CD14-positive monocyte (primary cell): Measurements from ENCODE around the gene WWOX. TPM values are rescaled to one million over a fixed set of nuclear protein-coding genes. Genes with fewer than 3 reads are reported as not detected.
A peak's percentile ranks its signal among the peaks of the same experiment; 100 is the strongest.

Source experiments
- DNase-seq, 3 donors: peaks; one replicate each; pipeline ENCODE4 v3.0.0-alpha.2; 2011 to 2022
- H2AFZ ChIP-seq: 2 replicates; pipeline ENCODE4 v1.6.0; 2012; ENCODE audit warnings: mild to moderate bottlenecking, low read depth, low read length, inconsistent platforms; ENCODE audit not compliant: insufficient read depth, poor library complexity, severe bottlenecking
- H3K27ac ChIP-seq, 2 donors: 1 replicate in 1 of 2; 2 replicates in 1 of 2; pipeline ENCODE4 v1.5.1; 2012 to 2013; ENCODE audit warnings: low read length in 2 of 2, control low read depth in 1 of 2, inconsistent platforms in 1 of 2, low read depth in 1 of 2, mild to moderate bottlenecking in 1 of 2
- H3K27me3 ChIP-seq, 2 donors: one replicate each; pipeline versions ENCODE4 v1.6.0 to v1.6.1; 2011 to 2013; ENCODE audit warnings: low read length in 2 of 2; ENCODE audit not compliant: control insufficient read depth in 2 of 2, insufficient read depth in 2 of 2
- H3K36me3 ChIP-seq, 2 donors: replicated peaks in 1 of 2; 1 replicate in 1 of 2; 2 replicates in 1 of 2; pipeline versions ENCODE4 v1.5.1 to v1.6.1; 2012 to 2013; ENCODE audit warnings: low read length in 2 of 2, control low read depth in 1 of 2, inconsistent platforms in 1 of 2, mild to moderate bottlenecking in 1 of 2; ENCODE audit not compliant: insufficient read depth in 2 of 2, control insufficient read depth in 1 of 2
- H3K4me1 ChIP-seq, 2 donors: 1 replicate in 1 of 2; 2 replicates in 1 of 2; pipeline versions ENCODE4 v1.5.1 to v1.6.1; 2012 to 2013; ENCODE audit warnings: low read length in 2 of 2, control low read depth in 1 of 2, inconsistent platforms in 1 of 2, mild to moderate bottlenecking in 1 of 2, moderate library complexity in 1 of 2; ENCODE audit not compliant: insufficient read depth in 2 of 2, control insufficient read depth in 1 of 2
- H3K4me2 ChIP-seq: replicated peaks from 2 replicates; pipeline ENCODE3; 2012; ENCODE audit warnings: low read length, moderate library complexity, mild to moderate bottlenecking; ENCODE audit not compliant: poor library complexity, severe bottlenecking; ENCODE audit errors: extremely low read depth
- H3K4me3 ChIP-seq, 3 experiments: fragments of 200-600 bp in 1 of 3; sonication (generic) in 1 of 3; replicated peaks in 1 of 3; 1 replicate in 2 of 3; 2 replicates in 1 of 3; pipeline ENCODE4 v1.5.1; 2011 to 2013; ENCODE audit warnings: low read length in 3 of 3, mild to moderate bottlenecking in 3 of 3, control low read depth in 2 of 3, low read depth in 2 of 3, inconsistent platforms in 1 of 3, moderate library complexity in 1 of 3
- H3K79me2 ChIP-seq: 2 replicates; pipeline ENCODE4 v1.6.0; 2012; ENCODE audit warnings: mild to moderate bottlenecking, control low read depth, inconsistent platforms, low read length, moderate library complexity; ENCODE audit not compliant: insufficient read depth
- H3K9ac ChIP-seq: 2 replicates; pipeline ENCODE4 v1.6.0; 2017; ENCODE audit warnings: low read length, mild to moderate bottlenecking; ENCODE audit not compliant: insufficient read depth, poor library complexity, severe bottlenecking
- H3K9me3 ChIP-seq, 2 donors: replicated peaks in 1 of 2; 1 replicate in 1 of 2; 2 replicates in 1 of 2; pipeline versions ENCODE4 v1.5.1 to v1.6.1; 2012 to 2013; ENCODE audit warnings: low read length in 2 of 2, control low read depth in 1 of 2; ENCODE audit not compliant: control insufficient read depth in 1 of 2, insufficient read depth in 1 of 2
- H4K20me1 ChIP-seq: 2 replicates; pipeline ENCODE4 v1.6.0; 2012; ENCODE audit warnings: mild to moderate bottlenecking, low read length, control low read depth, moderate library complexity; ENCODE audit not compliant: insufficient read depth
- H3K27ac Mint-ChIP-seq, 7 donors: one replicate each; pipeline ENCODE4 v1.8.0; 2020; ENCODE audit warnings: mild to moderate bottlenecking in 7 of 7, mixed read lengths in 7 of 7, moderate library complexity in 6 of 7, inconsistent platforms in 2 of 7
- H3K27me3 Mint-ChIP-seq, 3 donors: one replicate each; pipeline ENCODE4 v1.8.0; 2021 to 2022; ENCODE audit warnings: low read depth in 3 of 3, mild to moderate bottlenecking in 3 of 3, mixed read lengths in 3 of 3, moderate library complexity in 3 of 3, inconsistent platforms in 1 of 3
- H3K36me3 Mint-ChIP-seq, 2 donors: one replicate each; pipeline ENCODE4 v1.8.0; 2020; ENCODE audit warnings: mixed read lengths in 2 of 2, inconsistent platforms in 1 of 2, mild to moderate bottlenecking in 1 of 2
- H3K4me1 Mint-ChIP-seq: one replicate; pipeline ENCODE4 v1.8.0; 2020; ENCODE audit warnings: mild to moderate bottlenecking, mixed read lengths
- H3K4me3 Mint-ChIP-seq, 2 donors: one replicate each; pipeline ENCODE4 v1.8.0; 2020; ENCODE audit warnings: mild to moderate bottlenecking in 2 of 2, mixed read lengths in 2 of 2, moderate library complexity in 1 of 2
- H3K9me3 Mint-ChIP-seq, 7 donors: one replicate each; pipeline ENCODE4 v1.8.0; 2020 to 2022; ENCODE audit warnings: mixed read lengths in 7 of 7, mild to moderate bottlenecking in 6 of 7, moderate library complexity in 6 of 7, inconsistent platforms in 2 of 7
- WGBS: methylation state at CpG from one replicate; pipeline ENCODE4 v1.1.5; 2013; ENCODE audit warnings: missing lambda C conversion rate; ENCODE audit not compliant: insufficient coverage; 5-methylcytosine and 5-hydroxymethylcytosine counted together
- intact Hi-C, 2 donors: fragments of 100-400 bp; cut with micrococcal nuclease; formaldehyde crosslinking; loops; one replicate each; pipeline versions ENCODE4 v1.15.0 to v1.15.1; 2023
- polyA minus RNA-seq: library from RNA; depleted of rRNA, polyadenylated mRNA; stranded (reverse); fragments of >200 nt; gene quantifications from 2 replicates; pipeline ENCODE4 v1.2.3, GENCODE V29; 2012
- polyA plus RNA-seq, 3 donors: library from polyadenylated mRNA; depleted of rRNA in 1 of 3; unstranded in 2 of 3; stranded (reverse) in 1 of 3; fragments of 300-500 nt in 2 of 3; fragments of >200 nt in 1 of 3; fragmentation: Illumina TruSeq in 2 of 3; gene quantifications; 1 replicate in 2 of 3; 2 replicates in 1 of 3; pipeline ENCODE4 v1.2.3, GENCODE V29; 2012 to 2021
- total RNA-seq, 12 experiments: library from RNA in 1 of 12; stranded (reverse) in 1 of 12; fragments of 120-200 nt in 1 of 12; gene quantifications; one replicate each; pipeline ENCODE4 v1.2.4 and lab custom pipeline; 2013 to 2026; ENCODE audit warnings: mixed read lengths in 6 of 12, inconsistent platforms in 1 of 12
- TF ChIP-seq, protein P1 (sequence below): fragments of 200-600 bp; IDR thresholded peaks from one replicate; pipeline ENCODE4 v1.8.0; 2022; ENCODE audit warnings: antibody characterized with exemption, mild to moderate bottlenecking

WWOX gene
- 9.5 TPM for total RNA-seq (2013)
- polyA plus RNA-seq: 1 to 10 TPM; 4.0 to 7.0 (median 6.3) TPM
- 9.6 and 10.5 TPM in 2 replicates for polyA minus RNA-seq
- total RNA-seq (lab: John Stamatoyannopoulos, UW): 2.0 to 17.0 (median 8.8) reads per million in 11 experiments

DNA sequence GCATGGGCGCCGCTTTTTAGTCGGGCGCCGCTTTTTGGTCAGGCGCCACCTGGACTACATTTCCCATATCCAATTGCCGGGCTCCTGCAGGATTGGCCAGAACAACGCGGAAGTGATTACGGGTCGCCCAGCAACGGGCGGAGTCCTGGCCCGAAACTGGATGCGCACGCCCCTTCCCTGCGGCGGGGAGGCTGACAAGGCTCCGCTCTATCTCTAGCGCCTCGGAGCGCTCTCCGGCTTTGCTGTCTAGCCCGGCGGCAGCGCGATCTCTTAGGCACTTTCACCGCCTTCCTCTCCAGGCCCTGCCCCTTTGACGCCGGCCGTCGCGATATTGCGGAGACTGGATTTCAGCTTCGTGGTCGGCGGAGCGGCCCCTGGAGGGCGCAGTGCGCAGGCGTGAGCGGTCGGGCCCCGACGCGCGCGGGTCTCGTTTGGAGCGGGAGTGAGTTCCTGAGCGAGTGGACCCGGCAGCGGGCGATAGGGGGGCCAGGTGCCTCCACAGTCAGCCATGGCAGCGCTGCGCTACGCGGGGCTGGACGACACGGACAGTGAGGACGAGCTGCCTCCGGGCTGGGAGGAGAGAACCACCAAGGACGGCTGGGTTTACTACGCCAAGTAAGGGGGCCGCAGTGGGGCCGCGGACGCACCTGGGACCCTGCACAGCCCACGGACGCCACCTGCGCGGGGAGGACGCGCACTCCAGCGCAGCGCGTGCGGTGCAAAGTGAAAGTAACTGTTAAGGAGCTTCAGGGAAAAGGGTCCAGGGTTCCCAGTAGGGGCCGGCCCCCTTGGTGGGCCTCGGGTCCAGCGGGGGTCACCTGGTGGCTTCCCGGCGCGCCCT, at the start of gene WWOX:
Gene WWOX, plus strand, starts transcription at position 384 of the 841 bp plus-strand sequence.
- WGBS: 0% methylated on average over 84 of the region's 84 CpGs

More for the DNA sequence above, at the start of gene WWOX:
- intact Hi-C loops: loop anchor here (10.0 kb wide), 3 partner anchors 905 to 1505 kb away; partner anchors contain the start of genes MAF (in 1 of the 2), MON1B (in 1 of the 2) and SYCE1L (in 1 of the 2)
- H3K9me3 Mint-ChIP-seq: peaks cover 0 to 5% (median 0%) of the 10 kb centered on the region in 7 donors
- peak within 1 kb of the TSS; percentile 78 to 99 (median 93) for H3K4me3 ChIP-seq
- peaks cover 4% of the 10 kb centered on the region for H3K79me2 ChIP-seq
- peaks cover 14 to 17% of the 10 kb centered on the region in 2 donors for H3K4me1 ChIP-seq
- peak within 1 kb of the TSS; percentile 95 for H3K4me2 ChIP-seq
- no peaks in the 10 kb centered on the region for H3K27me3 ChIP-seq
- H3K27ac ChIP-seq: peak within 1 kb of the TSS; percentile 88
- peak within 1 kb of the TSS; percentile 83 to 94 (median 92) for H3K27ac Mint-ChIP-seq
- no peaks in the 10 kb centered on the region for H4K20me1 ChIP-seq
- no peaks in the 10 kb centered on the region for H3K9me3 ChIP-seq
- H3K4me1 Mint-ChIP-seq: peaks cover 12% of the 10 kb centered on the region
- H3K4me3 Mint-ChIP-seq: peak within 1 kb of the TSS; percentile 90 to 95
- H2AFZ ChIP-seq: peak within 1 kb of the TSS; percentile 100
- H3K9ac ChIP-seq: peak within 1 kb of the TSS; percentile 86
- H3K36me3 Mint-ChIP-seq: peaks cover 0 to 3% of the 10 kb centered on the region in 2 donors
- TF ChIP-seq, protein P1, sequence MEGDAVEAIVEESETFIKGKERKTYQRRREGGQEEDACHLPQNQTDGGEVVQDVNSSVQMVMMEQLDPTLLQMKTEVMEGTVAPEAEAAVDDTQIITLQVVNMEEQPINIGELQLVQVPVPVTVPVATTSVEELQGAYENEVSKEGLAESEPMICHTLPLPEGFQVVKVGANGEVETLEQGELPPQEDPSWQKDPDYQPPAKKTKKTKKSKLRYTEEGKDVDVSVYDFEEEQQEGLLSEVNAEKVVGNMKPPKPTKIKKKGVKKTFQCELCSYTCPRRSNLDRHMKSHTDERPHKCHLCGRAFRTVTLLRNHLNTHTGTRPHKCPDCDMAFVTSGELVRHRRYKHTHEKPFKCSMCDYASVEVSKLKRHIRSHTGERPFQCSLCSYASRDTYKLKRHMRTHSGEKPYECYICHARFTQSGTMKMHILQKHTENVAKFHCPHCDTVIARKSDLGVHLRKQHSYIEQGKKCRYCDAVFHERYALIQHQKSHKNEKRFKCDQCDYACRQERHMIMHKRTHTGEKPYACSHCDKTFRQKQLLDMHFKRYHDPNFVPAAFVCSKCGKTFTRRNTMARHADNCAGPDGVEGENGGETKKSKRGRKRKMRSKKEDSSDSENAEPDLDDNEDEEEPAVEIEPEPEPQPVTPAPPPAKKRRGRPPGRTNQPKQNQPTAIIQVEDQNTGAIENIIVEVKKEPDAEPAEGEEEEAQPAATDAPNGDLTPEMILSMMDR: peak; percentile 94
- DNase-seq: peak; percentile 96 to 98 (median 96)
- H3K36me3 ChIP-seq: no peaks in the 10 kb centered on the region
- H3K27me3 Mint-ChIP-seq: peaks cover 1 to 5% (median 2%) of the 10 kb centered on the region in 3 donors
